Panc1 (cell line): ENCODE measurements around the gene SH3PXD2A. TPM values are rescaled to one million over a fixed set of nuclear protein-coding genes. Genes with fewer than 3 reads are reported as not detected.

Experiments used
- ATAC-seq: fragments of 200-7000 bp; cut with Tn5 transposase; 2 replicates; pipeline ENCODE4 v1.9.1; 2020; ENCODE audit warnings: mild to moderate bottlenecking, moderate library complexity
- Bru-seq: library from RNA; stranded (reverse); fragments of 400-500 nt; gene quantifications from one replicate; lab custom pipeline; 2021; lab: Mats Ljungman, UMichigan
- BruChase-seq, 2 experiments: library from RNA; stranded (reverse); fragments of 400-500 nt; gene quantifications; one replicate each; lab custom pipeline; 2021; lab: Mats Ljungman, UMichigan
- BruUV-seq: library from RNA; stranded (reverse); fragments of 400-500 nt; replicated peaks from 2 replicates; lab custom pipeline; 2021; lab: Mats Ljungman, UMichigan
- CTCF ChIA-PET: fragments of 300-600 bp; sonication (Branson Sonifier 250); formaldehyde crosslinking; loops from one replicate; lab custom pipeline; 2022; ENCODE audit warnings: antibody characterized with exemption; lab: Charles Lee
- POLR2A ChIA-PET: fragments of 300-600 bp; sonication (Branson Sonifier 250); formaldehyde crosslinking; loops from one replicate; lab custom pipeline; 2022; ENCODE audit warnings: antibody characterized with exemption; lab: Charles Lee
- DNase-seq: peaks from one replicate; pipeline ENCODE4 v3.0.0-alpha.2; 2010; ENCODE audit warnings: low read depth, low spot score
- H3K27ac ChIP-seq: 2 replicates; pipeline ENCODE4 v1.5.1; 2011; ENCODE audit warnings: mild to moderate bottlenecking, low read length, inconsistent platforms
- H3K27me3 ChIP-seq: fragments of 200-500 bp; sonication (Bioruptor generic); 2 replicates; pipeline ENCODE4 v1.6.0; 2014; ENCODE audit warnings: low read length, inconsistent platforms; ENCODE audit not compliant: control insufficient read depth, insufficient read depth
- H3K36me3 ChIP-seq: fragments of 200-500 bp; sonication (Bioruptor generic); 2 replicates; pipeline ENCODE4 v1.5.1; 2014; ENCODE audit warnings: inconsistent platforms, mild to moderate bottlenecking, low read length, moderate library complexity; ENCODE audit not compliant: control insufficient read depth, insufficient read depth
- H3K4me1 ChIP-seq: 2 replicates; pipeline ENCODE4 v1.5.1; 2011; ENCODE audit warnings: inconsistent platforms, mild to moderate bottlenecking, low read length, moderate library complexity; ENCODE audit not compliant: control insufficient read depth, insufficient read depth
- H3K4me3 ChIP-seq, 2 experiments: 2 replicates each; pipeline ENCODE4 v1.5.1; 2011 to 2012; ENCODE audit warnings: low read depth in 2 of 2, low read length in 2 of 2, mild to moderate bottlenecking in 2 of 2, inconsistent platforms in 1 of 2, moderate library complexity in 1 of 2
- H3K9me3 ChIP-seq: fragments of 200-500 bp; sonication (Bioruptor generic); 2 replicates; pipeline ENCODE4 v1.5.1; 2014; ENCODE audit warnings: low read depth, mild to moderate bottlenecking, inconsistent platforms, low read length, moderate library complexity; ENCODE audit not compliant: control insufficient read depth, insufficient read depth
- CTCF ChIP-seq: fragments of 450-650 bp; IDR thresholded peaks from 2 replicates; pipeline ENCODE4 v1.5.1; 2017; ENCODE audit warnings: mild to moderate bottlenecking
- POLR2AphosphoS5 ChIP-seq: IDR thresholded peaks from 2 replicates; pipeline ENCODE4 v1.6.1; 2012; ENCODE audit warnings: mild to moderate bottlenecking, low read depth, low read length, moderate library complexity
- SIN3A ChIP-seq: IDR thresholded peaks from 2 replicates; pipeline ENCODE4 v1.6.1; 2012; ENCODE audit warnings: low read depth, mild to moderate bottlenecking, low read length, moderate library complexity, borderline replicate concordance; ENCODE audit not compliant: insufficient read depth
- TCF7L2 ChIP-seq: IDR thresholded peaks from 2 replicates; pipeline ENCODE4 v1.6.1; 2011; ENCODE audit warnings: mild to moderate bottlenecking, low read depth, low read length, inconsistent platforms
- in situ Hi-C: cut with HindIII; loops from 2 replicates; pipeline ENCODE4 v1.10.0; 2016; ENCODE audit warnings: low sequenced_read_pairs, low pct_unique_long_range_greater_than_20kb
- intact Hi-C: fragments of 100-400 bp; cut with micrococcal nuclease; formaldehyde crosslinking; loops from one replicate; pipeline ENCODE4 v1.10.0; 2022; ENCODE audit not compliant: unreplicated experiment
- long read RNA-seq: library from polyadenylated mRNA; unstranded; transcript quantifications from one replicate; pipeline ENCODE4 v2.0.0, GENCODE V29; 2021; ENCODE audit not compliant: unreplicated experiment
- polyA plus RNA-seq: library from polyadenylated mRNA; unstranded; fragments of >200 nt; gene quantifications from one replicate; pipeline ENCODE4 v1.2.1, GENCODE V29; 2012; ENCODE audit warnings: missing spikeins; ENCODE audit not compliant: insufficient read length
- total RNA-seq: library from RNA; stranded (reverse); gene quantifications from one replicate; pipeline ENCODE4 v1.2.1, GENCODE V29; 2021; ENCODE audit not compliant: unreplicated experiment
- TF ChIP-seq, protein P1 (sequence below), 2 experiments: IDR thresholded peaks; 2 replicates each; pipeline ENCODE4 v1.6.1; 2011 to 2012; ENCODE audit warnings: low read depth in 2 of 2, control low read depth in 1 of 2, low read length in 1 of 2, mild to moderate bottlenecking in 1 of 2, moderate library complexity in 1 of 2; ENCODE audit not compliant: insufficient read depth in 1 of 2

Gene SH3PXD2A, protein sequence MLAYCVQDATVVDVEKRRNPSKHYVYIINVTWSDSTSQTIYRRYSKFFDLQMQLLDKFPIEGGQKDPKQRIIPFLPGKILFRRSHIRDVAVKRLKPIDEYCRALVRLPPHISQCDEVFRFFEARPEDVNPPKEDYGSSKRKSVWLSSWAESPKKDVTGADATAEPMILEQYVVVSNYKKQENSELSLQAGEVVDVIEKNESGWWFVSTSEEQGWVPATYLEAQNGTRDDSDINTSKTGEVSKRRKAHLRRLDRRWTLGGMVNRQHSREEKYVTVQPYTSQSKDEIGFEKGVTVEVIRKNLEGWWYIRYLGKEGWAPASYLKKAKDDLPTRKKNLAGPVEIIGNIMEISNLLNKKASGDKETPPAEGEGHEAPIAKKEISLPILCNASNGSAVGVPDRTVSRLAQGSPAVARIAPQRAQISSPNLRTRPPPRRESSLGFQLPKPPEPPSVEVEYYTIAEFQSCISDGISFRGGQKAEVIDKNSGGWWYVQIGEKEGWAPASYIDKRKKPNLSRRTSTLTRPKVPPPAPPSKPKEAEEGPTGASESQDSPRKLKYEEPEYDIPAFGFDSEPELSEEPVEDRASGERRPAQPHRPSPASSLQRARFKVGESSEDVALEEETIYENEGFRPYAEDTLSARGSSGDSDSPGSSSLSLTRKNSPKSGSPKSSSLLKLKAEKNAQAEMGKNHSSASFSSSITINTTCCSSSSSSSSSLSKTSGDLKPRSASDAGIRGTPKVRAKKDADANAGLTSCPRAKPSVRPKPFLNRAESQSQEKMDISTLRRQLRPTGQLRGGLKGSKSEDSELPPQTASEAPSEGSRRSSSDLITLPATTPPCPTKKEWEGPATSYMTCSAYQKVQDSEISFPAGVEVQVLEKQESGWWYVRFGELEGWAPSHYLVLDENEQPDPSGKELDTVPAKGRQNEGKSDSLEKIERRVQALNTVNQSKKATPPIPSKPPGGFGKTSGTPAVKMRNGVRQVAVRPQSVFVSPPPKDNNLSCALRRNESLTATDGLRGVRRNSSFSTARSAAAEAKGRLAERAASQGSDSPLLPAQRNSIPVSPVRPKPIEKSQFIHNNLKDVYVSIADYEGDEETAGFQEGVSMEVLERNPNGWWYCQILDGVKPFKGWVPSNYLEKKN
- total RNA-seq (5.7 TPM), Bru-seq, nascent RNA (percentile 50 among the genes with signal in this experiment), BruChase-seq, experiment 1, labeled RNA remaining after a 2-hour chase (percentile 48 among the genes with signal in this experiment), BruChase-seq, experiment 2, labeled RNA remaining after a 6-hour chase (percentile 53 among the genes with signal in this experiment)
- polyA plus RNA-seq, result 5.5 TPM
- long read RNA-seq, partial matches to known transcripts, result 1 of 17 reads
- long read RNA-seq, other reads (novel, unspliced or antisense), result 16 of 17 reads

- BruUV-seq, result no TSS peak
- in situ Hi-C loops (no loop called here), intact Hi-C loops (loop anchor here (10.0 kb wide), 1 partner anchor 91 kb away; no protein-coding TSS in a partner anchor)
- peaks cover 27% of the 10 kb centered on the region for H3K4me1 ChIP-seq
- H3K27ac ChIP-seq, result peak within 1 kb of the TSS; percentile 7
- H3K4me3 ChIP-seq, result peak within 1 kb of the TSS; percentile 45 to 75
- no peaks in the 10 kb centered on the region for H3K27me3 ChIP-seq
- DNase-seq, result no peak
- no peaks in the 10 kb centered on the region for H3K9me3 ChIP-seq
- POLR2A ChIA-PET, result no interaction called here
- peak; percentile 70 for ATAC-seq
- no peaks in the 10 kb centered on the region for H3K36me3 ChIP-seq
- TF ChIP-seq TCF7L2, result no peak
- TF ChIP-seq CTCF, result peak; percentile 65
- 0 out of 2 replicates have a peak, but pooled peaks have one; percentile 23 for TF ChIP-seq SIN3A
- CTCF ChIA-PET, result no interaction called here
Measured at GRCh38 chr10:103855424-103855823, at the start of gene SH3PXD2A. Gene SH3PXD2A, minus strand, starts transcription at chr10:103855576. Its CDS starts 310 bp downstream, at chr10:103855266.

DNA sequence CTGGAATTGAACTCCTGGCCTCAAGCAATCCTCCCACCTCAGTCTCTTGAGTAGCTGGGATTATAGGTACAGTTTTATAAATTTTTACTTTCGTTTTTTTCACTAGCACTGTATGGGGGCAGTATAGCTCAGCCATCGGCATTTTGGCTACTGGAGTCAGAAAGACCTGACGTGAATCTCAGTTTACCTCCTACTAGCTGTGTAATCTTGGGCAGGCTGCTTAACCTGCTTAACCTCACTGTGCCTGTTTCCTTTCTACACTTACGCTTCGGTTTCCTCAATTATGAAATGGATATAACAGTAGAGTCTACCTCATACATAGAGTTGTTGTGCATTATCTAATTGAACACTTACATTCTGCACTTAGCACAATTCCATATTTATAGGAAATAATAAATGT, 45.9 kb upstream of the SH3PXD2A start:
- Histone ChIP-seq H3K4me1 (peaks cover 1% of the 10 kb centered on the region), H3K36me3 (peaks cover 7% of the 10 kb centered on the region; the same call in 1 of the 2 replicates), H3K27ac (no peak overlapping the region), H3K9me3 (no peaks in the 10 kb centered on the region), H3K27me3 (no peaks in the 10 kb centered on the region), H3K4me3 (no peak overlapping the region)
- DNase-seq, result no peak
- intact Hi-C loops (no loop called here), in situ Hi-C loops (no loop called here)
- ChIA-PET POLR2A (no interaction called here), CTCF (interaction anchor here (1.0 kb wide), 1 partner anchor 20 kb away, joined by 4 read pairs; no protein-coding TSS in a partner anchor)
- peak; percentile 46; the same call in 1 of the 2 replicates for ATAC-seq
- BruUV-seq, result no TSS peak
- TF ChIP-seq POLR2AphosphoS5 (no peak), SIN3A (no peak), CTCF (peak; percentile 32), TCF7L2 (no peak)
- TF ChIP-seq, protein P1, sequence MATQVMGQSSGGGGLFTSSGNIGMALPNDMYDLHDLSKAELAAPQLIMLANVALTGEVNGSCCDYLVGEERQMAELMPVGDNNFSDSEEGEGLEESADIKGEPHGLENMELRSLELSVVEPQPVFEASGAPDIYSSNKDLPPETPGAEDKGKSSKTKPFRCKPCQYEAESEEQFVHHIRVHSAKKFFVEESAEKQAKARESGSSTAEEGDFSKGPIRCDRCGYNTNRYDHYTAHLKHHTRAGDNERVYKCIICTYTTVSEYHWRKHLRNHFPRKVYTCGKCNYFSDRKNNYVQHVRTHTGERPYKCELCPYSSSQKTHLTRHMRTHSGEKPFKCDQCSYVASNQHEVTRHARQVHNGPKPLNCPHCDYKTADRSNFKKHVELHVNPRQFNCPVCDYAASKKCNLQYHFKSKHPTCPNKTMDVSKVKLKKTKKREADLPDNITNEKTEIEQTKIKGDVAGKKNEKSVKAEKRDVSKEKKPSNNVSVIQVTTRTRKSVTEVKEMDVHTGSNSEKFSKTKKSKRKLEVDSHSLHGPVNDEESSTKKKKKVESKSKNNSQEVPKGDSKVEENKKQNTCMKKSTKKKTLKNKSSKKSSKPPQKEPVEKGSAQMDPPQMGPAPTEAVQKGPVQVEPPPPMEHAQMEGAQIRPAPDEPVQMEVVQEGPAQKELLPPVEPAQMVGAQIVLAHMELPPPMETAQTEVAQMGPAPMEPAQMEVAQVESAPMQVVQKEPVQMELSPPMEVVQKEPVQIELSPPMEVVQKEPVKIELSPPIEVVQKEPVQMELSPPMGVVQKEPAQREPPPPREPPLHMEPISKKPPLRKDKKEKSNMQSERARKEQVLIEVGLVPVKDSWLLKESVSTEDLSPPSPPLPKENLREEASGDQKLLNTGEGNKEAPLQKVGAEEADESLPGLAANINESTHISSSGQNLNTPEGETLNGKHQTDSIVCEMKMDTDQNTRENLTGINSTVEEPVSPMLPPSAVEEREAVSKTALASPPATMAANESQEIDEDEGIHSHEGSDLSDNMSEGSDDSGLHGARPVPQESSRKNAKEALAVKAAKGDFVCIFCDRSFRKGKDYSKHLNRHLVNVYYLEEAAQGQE (IDR thresholded peaks at IDR 0.05; ENCODE audit: insufficient read depth in 1 of 2, low read depth in 2 of 2, low read length in 1 of 2), result no peak
